ENCODE results near the gene ITPR2.

DNA sequence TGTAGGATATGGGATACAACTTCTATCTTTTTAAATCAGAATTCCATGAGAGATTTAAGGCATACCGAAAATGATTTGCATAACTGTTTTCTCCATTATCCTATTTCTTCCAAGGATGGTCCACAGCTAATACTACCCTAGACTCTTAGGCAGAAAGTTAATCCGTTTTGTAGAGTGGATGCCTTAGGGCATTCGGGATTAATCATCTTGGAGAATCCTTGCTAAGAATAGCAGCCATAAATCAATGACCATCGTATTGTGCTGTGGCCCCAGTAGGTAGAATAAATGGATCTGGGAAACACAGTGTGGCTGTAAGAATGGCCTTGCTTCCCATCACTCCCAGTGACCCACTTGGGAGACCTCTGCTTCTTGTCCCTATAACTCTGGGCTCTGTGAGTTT is 538.0 kb downstream of the ITPR2 start:
- no peak for TF ChIP-seq EZH2phosphoT487 (IDR thresholded peaks at IDR 0.05; ENCODE audit: borderline replicate concordance)
- TF ChIP-seq, protein P1, sequence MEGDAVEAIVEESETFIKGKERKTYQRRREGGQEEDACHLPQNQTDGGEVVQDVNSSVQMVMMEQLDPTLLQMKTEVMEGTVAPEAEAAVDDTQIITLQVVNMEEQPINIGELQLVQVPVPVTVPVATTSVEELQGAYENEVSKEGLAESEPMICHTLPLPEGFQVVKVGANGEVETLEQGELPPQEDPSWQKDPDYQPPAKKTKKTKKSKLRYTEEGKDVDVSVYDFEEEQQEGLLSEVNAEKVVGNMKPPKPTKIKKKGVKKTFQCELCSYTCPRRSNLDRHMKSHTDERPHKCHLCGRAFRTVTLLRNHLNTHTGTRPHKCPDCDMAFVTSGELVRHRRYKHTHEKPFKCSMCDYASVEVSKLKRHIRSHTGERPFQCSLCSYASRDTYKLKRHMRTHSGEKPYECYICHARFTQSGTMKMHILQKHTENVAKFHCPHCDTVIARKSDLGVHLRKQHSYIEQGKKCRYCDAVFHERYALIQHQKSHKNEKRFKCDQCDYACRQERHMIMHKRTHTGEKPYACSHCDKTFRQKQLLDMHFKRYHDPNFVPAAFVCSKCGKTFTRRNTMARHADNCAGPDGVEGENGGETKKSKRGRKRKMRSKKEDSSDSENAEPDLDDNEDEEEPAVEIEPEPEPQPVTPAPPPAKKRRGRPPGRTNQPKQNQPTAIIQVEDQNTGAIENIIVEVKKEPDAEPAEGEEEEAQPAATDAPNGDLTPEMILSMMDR (conservative IDR thresholded peaks at IDR 0.05; ENCODE audit: low read length): no peak

All from Loucy (cell line).